Measurements from ENCODE around the gene ABCC5.
"Not testable (repeated sequence)": the region's sequence is repeated elsewhere in the genome, so short reads cannot be mapped to it uniquely, and the experiment has no call there.

DNA sequence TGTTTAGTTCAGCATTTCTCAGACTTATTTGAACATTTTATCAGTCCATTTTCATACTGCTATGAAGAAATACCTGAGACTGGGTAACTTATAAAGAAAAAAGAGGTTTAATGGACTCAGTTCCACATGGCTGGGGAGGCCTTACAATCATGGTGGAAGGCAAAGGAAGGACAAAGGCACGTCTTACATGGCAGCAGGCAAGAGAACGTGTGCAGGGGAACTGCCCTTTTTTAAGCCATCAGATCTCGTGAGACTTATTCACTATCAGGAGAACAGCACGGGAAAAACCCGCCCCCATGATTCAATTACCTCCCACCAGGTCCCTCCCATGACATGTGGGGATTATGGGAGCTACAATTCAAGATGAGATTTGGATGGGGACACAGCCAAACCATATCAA, 7.6 kb upstream of the ABCC5 start:
- TF ChIP-seq, protein P1, sequence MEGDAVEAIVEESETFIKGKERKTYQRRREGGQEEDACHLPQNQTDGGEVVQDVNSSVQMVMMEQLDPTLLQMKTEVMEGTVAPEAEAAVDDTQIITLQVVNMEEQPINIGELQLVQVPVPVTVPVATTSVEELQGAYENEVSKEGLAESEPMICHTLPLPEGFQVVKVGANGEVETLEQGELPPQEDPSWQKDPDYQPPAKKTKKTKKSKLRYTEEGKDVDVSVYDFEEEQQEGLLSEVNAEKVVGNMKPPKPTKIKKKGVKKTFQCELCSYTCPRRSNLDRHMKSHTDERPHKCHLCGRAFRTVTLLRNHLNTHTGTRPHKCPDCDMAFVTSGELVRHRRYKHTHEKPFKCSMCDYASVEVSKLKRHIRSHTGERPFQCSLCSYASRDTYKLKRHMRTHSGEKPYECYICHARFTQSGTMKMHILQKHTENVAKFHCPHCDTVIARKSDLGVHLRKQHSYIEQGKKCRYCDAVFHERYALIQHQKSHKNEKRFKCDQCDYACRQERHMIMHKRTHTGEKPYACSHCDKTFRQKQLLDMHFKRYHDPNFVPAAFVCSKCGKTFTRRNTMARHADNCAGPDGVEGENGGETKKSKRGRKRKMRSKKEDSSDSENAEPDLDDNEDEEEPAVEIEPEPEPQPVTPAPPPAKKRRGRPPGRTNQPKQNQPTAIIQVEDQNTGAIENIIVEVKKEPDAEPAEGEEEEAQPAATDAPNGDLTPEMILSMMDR (IDR thresholded peaks at IDR 0.05; ENCODE audit: insufficient read depth, low read depth, low read length), result not testable (repeated sequence)
- not testable (repeated sequence) for TF ChIP-seq EZH2 (IDR thresholded peaks at IDR 0.05; ENCODE audit: insufficient read depth, low read length)

All from astrocyte (in vitro differentiated cells and primary cell).